Mesodermal cell (in vitro differentiated cells): Measurements from ENCODE around the gene DGKG.

ENCODE experiments used
- H3K27ac ChIP-seq: 2 replicates; pipeline ENCODE4 v1.7.0; 2013; ENCODE audit warnings: mild to moderate bottlenecking, low read depth, low read length, moderate library complexity; ENCODE audit not compliant: severe bottlenecking
- H3K36me3 ChIP-seq: 2 replicates; pipeline ENCODE4 v1.7.1; 2013; ENCODE audit warnings: mild to moderate bottlenecking, low read length, moderate library complexity; ENCODE audit not compliant: control insufficient read depth, insufficient read depth
- H3K4me1 ChIP-seq: one replicate; pipeline ENCODE4 v1.7.1; 2013; ENCODE audit warnings: mild to moderate bottlenecking, low read length; ENCODE audit not compliant: insufficient read depth, control insufficient read depth, poor library complexity, severe bottlenecking
- H3K4me3 ChIP-seq: 2 replicates; pipeline ENCODE4 v1.7.0; 2013; ENCODE audit warnings: low read length, control low read depth, mild to moderate bottlenecking; ENCODE audit not compliant: insufficient read depth, poor library complexity, severe bottlenecking; ENCODE audit errors: extremely low read depth
- H3K9me3 ChIP-seq: 2 replicates; pipeline ENCODE4 v1.7.1; 2013; ENCODE audit warnings: mild to moderate bottlenecking, low read length, moderate library complexity; ENCODE audit not compliant: control insufficient read depth
- WGBS, 2 experiments: methylation state at CpG; one replicate each; pipeline ENCODE4 v1.1.5; 2013; ENCODE audit warnings: missing lambda C conversion rate in 2 of 2; ENCODE audit not compliant: insufficient coverage in 2 of 2; 5-methylcytosine and 5-hydroxymethylcytosine counted together

Gene DGKG

GRCh38 chr3:186237915-186238314 lies 124.1 kb downstream of the DGKG start:
- H3K4me3 ChIP-seq = no peak overlapping the region
- H3K27ac ChIP-seq = no peak overlapping the region
- WGBS, 2 experiments = 100% methylated on average over 1 of the region's 2 CpGs; no CpG with 5 or more reads in 1 of the 2 experiments
- peaks cover 11% of the 10 kb centered on the region for H3K4me1 ChIP-seq
- H3K9me3 ChIP-seq = no peaks in the 10 kb centered on the region
- no peaks in the 10 kb centered on the region for H3K36me3 ChIP-seq

GRCh38 chr3:186236357-186237020 lies 125.5 kb downstream of the DGKG start:
- H3K9me3 ChIP-seq = no peaks in the 10 kb centered on the region
- no peaks in the 10 kb centered on the region for H3K36me3 ChIP-seq
- H3K4me1 ChIP-seq = peaks cover 9% of the 10 kb centered on the region
- H3K27ac ChIP-seq = no peak overlapping the region
- WGBS, 2 experiments = 78 to 83% methylated on average over 3 to 4 of the region's 6 CpGs
- H3K4me3 ChIP-seq = no peak overlapping the region

- peaks cover 9% of the 10 kb centered on the region for H3K4me1 ChIP-seq
Measured at GRCh38 chr3:186235554-186235953, 126.5 kb downstream of the DGKG start.

GRCh38 chr3:186234152-186234551 lies 127.9 kb downstream of the DGKG start:
- H3K4me1 ChIP-seq = peaks cover 9% of the 10 kb centered on the region
- H3K27ac ChIP-seq = no peak overlapping the region
- WGBS, 2 experiments = 90 to 91% methylated on average over 3 to 4 of the region's 5 CpGs
- no peak overlapping the region for H3K4me3 ChIP-seq
- H3K36me3 ChIP-seq = no peaks in the 10 kb centered on the region
- H3K9me3 ChIP-seq = no peaks in the 10 kb centered on the region

More at GRCh38 chr3:186235554-186235953, 126.5 kb downstream of the DGKG start:
- no peaks in the 10 kb centered on the region for H3K36me3 ChIP-seq
- WGBS, 2 experiments = 100% methylated on average over 2 of the region's 5 CpGs; no CpG with 5 or more reads in 1 of the 2 experiments
- H3K4me3 ChIP-seq = no peak overlapping the region
- no peaks in the 10 kb centered on the region for H3K9me3 ChIP-seq
- no peak overlapping the region for H3K27ac ChIP-seq

GRCh38 chr3:186226482-186226881 lies 135.6 kb downstream of the DGKG start:
- no peaks in the 10 kb centered on the region for H3K9me3 ChIP-seq
- no CpG with 5 or more reads among the region's 2 CpGs for WGBS, 2 experiments
- no peak overlapping the region for H3K27ac ChIP-seq
- H3K36me3 ChIP-seq = no peaks in the 10 kb centered on the region
- no peaks in the 10 kb centered on the region for H3K4me1 ChIP-seq
- H3K4me3 ChIP-seq = no peak overlapping the region

- 84 to 86% methylated on average over 4 to 6 of the region's 6 CpGs for WGBS, 2 experiments
- Histone ChIP-seq H3K36me3 (no peaks in the 10 kb centered on the region), H3K9me3 (no peaks in the 10 kb centered on the region), H3K4me3 (no peak overlapping the region), H3K4me1 (peaks cover 8% of the 10 kb centered on the region), H3K27ac (no peak overlapping the region)
Measured at GRCh38 chr3:186225603-186226002, 136.4 kb downstream of the DGKG start.

- Histone ChIP-seq H3K36me3 (no peaks in the 10 kb centered on the region), H3K4me3 (no peak overlapping the region), H3K4me1 (peaks cover 12% of the 10 kb centered on the region), H3K9me3 (no peaks in the 10 kb centered on the region), H3K27ac (no peak overlapping the region)
- 88 to 91% methylated on average over 4 to 7 of the region's 7 CpGs for whole genome bisulfite sequencing, 2 experiments
Measured at GRCh38 chr3:186224041-186224610, 137.9 kb downstream of the DGKG start.

GRCh38 chr3:186223476-186223875 lies 138.6 kb downstream of the DGKG start:
- Histone ChIP-seq H3K4me3 (no peak overlapping the region), H3K9me3 (no peaks in the 10 kb centered on the region)
- WGBS, 2 experiments = 90 to 93% methylated on average over 4 to 5 of the region's 5 CpGs

GRCh38 chr3:186221760-186222378 lies 140.2 kb downstream of the DGKG start:
- WGBS, 2 experiments = 89 to 90% methylated on average over 9 to 12 of the region's 15 CpGs
- no peak overlapping the region for H3K27ac ChIP-seq
- H3K4me3 ChIP-seq = no peak overlapping the region
- H3K4me1 ChIP-seq = peaks cover 16% of the 10 kb centered on the region
- no peaks in the 10 kb centered on the region for H3K36me3 ChIP-seq
- no peaks in the 10 kb centered on the region for H3K9me3 ChIP-seq

More at GRCh38 chr3:186223476-186223875, 138.6 kb downstream of the DGKG start:
- H3K36me3 ChIP-seq = no peaks in the 10 kb centered on the region
- H3K4me1 ChIP-seq = peaks cover 12% of the 10 kb centered on the region
- H3K27ac ChIP-seq = no peak overlapping the region

GRCh38 chr3:186220911-186221645 lies 141.0 kb downstream of the DGKG start:
- WGBS, 2 experiments = 86 to 92% methylated on average over 9 to 10 of the region's 12 CpGs
- peaks cover 16% of the 10 kb centered on the region for H3K4me1 ChIP-seq
- H3K9me3 ChIP-seq = no peaks in the 10 kb centered on the region
- H3K27ac ChIP-seq = no peak overlapping the region
- no peaks in the 10 kb centered on the region for H3K36me3 ChIP-seq
- no peak overlapping the region for H3K4me3 ChIP-seq
